B cell (primary cell): Measurements from ENCODE around the gene HLA-F.

Experiments used
- EZH2 ChIP-seq: IDR thresholded peaks from 2 replicates; pipeline ENCODE4 v1.6.1; 2012; ENCODE audit warnings: borderline replicate concordance, low read depth, mild to moderate bottlenecking, moderate library complexity, low read length; ENCODE audit not compliant: insufficient read depth, poor library complexity, severe bottlenecking
- TF ChIP-seq, protein P1 (sequence below): fragments of 200-600 bp; IDR thresholded peaks from one replicate; pipeline ENCODE4 v1.8.0; 2022; ENCODE audit warnings: antibody characterized with exemption, mild to moderate bottlenecking

DNA sequence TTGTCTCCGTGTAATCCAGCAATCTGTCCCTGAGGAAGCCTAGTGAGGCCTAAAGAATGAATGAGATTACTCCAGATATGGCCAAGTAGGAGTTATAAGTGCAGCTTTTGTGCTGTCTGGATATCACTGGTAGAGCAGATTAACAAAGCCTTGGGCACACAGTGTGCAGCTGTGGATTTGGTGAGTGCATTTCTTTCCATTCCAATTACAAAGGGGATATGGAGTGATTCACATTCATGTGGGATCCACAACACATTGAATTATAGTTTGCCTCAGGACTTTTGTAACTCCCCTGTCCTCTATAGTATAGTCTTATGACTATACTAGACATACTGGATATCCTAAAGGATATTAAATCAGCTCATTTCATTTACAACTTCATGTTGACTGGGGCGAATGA is 47.1 kb downstream of the HLA-F start:
- TF ChIP-seq, protein P1, sequence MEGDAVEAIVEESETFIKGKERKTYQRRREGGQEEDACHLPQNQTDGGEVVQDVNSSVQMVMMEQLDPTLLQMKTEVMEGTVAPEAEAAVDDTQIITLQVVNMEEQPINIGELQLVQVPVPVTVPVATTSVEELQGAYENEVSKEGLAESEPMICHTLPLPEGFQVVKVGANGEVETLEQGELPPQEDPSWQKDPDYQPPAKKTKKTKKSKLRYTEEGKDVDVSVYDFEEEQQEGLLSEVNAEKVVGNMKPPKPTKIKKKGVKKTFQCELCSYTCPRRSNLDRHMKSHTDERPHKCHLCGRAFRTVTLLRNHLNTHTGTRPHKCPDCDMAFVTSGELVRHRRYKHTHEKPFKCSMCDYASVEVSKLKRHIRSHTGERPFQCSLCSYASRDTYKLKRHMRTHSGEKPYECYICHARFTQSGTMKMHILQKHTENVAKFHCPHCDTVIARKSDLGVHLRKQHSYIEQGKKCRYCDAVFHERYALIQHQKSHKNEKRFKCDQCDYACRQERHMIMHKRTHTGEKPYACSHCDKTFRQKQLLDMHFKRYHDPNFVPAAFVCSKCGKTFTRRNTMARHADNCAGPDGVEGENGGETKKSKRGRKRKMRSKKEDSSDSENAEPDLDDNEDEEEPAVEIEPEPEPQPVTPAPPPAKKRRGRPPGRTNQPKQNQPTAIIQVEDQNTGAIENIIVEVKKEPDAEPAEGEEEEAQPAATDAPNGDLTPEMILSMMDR = no peak
- TF ChIP-seq EZH2 = no peak
